ENCODE data around the gene KDM1A.

DNA sequence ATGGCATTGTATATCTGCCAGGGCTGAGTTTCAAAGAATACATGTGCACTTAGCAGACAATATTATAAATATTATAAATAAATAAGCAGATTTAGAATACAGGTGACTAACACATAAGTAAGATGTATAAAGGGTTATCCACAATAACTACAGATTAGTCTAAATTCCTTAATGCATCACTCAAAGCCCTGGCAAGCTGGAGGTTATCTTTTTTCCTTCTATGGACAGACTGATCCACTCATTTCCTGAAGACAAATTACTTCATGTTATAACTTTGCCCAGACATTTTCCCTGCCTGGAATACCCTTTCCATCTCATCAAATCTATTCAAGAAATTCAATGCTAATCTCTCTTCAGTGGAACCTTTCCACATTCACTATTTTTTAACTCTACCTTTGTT is 110.6 kb downstream of the KDM1A start:
- TF ChIP-seq, protein P1, sequence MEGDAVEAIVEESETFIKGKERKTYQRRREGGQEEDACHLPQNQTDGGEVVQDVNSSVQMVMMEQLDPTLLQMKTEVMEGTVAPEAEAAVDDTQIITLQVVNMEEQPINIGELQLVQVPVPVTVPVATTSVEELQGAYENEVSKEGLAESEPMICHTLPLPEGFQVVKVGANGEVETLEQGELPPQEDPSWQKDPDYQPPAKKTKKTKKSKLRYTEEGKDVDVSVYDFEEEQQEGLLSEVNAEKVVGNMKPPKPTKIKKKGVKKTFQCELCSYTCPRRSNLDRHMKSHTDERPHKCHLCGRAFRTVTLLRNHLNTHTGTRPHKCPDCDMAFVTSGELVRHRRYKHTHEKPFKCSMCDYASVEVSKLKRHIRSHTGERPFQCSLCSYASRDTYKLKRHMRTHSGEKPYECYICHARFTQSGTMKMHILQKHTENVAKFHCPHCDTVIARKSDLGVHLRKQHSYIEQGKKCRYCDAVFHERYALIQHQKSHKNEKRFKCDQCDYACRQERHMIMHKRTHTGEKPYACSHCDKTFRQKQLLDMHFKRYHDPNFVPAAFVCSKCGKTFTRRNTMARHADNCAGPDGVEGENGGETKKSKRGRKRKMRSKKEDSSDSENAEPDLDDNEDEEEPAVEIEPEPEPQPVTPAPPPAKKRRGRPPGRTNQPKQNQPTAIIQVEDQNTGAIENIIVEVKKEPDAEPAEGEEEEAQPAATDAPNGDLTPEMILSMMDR (IDR thresholded peaks at IDR 0.05) = no peak
- TF ChIP-seq ZFX (IDR thresholded peaks at IDR 0.05; ENCODE audit: borderline replicate concordance) = no peak
